GM12878 (cell line): ENCODE results near the gene CHRNE. TPM values are rescaled to one million over a fixed set of nuclear protein-coding genes. Genes with fewer than 3 reads are reported as not detected.

ENCODE experiments used
- BACH1 ChIP-seq: fragments of 450-650 bp; IDR thresholded peaks from 2 replicates; pipeline ENCODE4 v1.6.1; 2017; ENCODE audit warnings: mild to moderate bottlenecking, borderline replicate concordance
- CHD2 ChIP-seq: IDR thresholded peaks from 2 replicates; pipeline ENCODE4 v1.6.1; 2011; ENCODE audit warnings: low read depth, low read length, improper control_type of control experiment, borderline replicate concordance
- CREM ChIP-seq: IDR thresholded peaks from 2 replicates; pipeline ENCODE4 v1.6.1; 2014; ENCODE audit warnings: antibody characterized with exemption, low read depth
- EZH2 ChIP-seq: IDR thresholded peaks from 2 replicates; pipeline ENCODE4 v1.6.1; 2012; ENCODE audit warnings: low read depth, mild to moderate bottlenecking, control low read depth, inconsistent platforms, low read length, borderline replicate concordance; ENCODE audit not compliant: control insufficient read depth
- HDGF ChIP-seq: fragments of 450-650 bp; IDR thresholded peaks from 2 replicates; pipeline ENCODE4 v1.6.1; 2016; ENCODE audit warnings: antibody characterized with exemption
- NFIC ChIP-seq: IDR thresholded peaks from 2 replicates; pipeline ENCODE4 v1.6.1; 2012; ENCODE audit warnings: low read depth, mild to moderate bottlenecking, inconsistent platforms, low read length, moderate library complexity
- POLR2AphosphoS2 ChIP-seq: IDR thresholded peaks from 2 replicates; pipeline ENCODE4 v1.6.1; 2011; ENCODE audit warnings: low read depth, mild to moderate bottlenecking, low read length, improper control_type of control experiment, moderate library complexity
- POU2F2 ChIP-seq: IDR thresholded peaks from 3 replicates; pipeline ENCODE4 v1.6.1; 2011; ENCODE audit warnings: low read depth, mild to moderate bottlenecking, low read length, borderline replicate concordance
- RFX5 ChIP-seq: IDR thresholded peaks from 2 replicates; pipeline ENCODE4 v1.6.1; 2011; ENCODE audit warnings: low read depth, low read length, improper control_type of control experiment
- SP1 ChIP-seq: IDR thresholded peaks from one replicate; pipeline ENCODE4 v1.6.1; 2011; ENCODE audit warnings: low read depth, low read length
- TBL1XR1 ChIP-seq: IDR thresholded peaks from 2 replicates; pipeline ENCODE4 v1.6.1; 2012; ENCODE audit warnings: low read depth, low read length, improper control_type of control experiment
- WRNIP1 ChIP-seq: IDR thresholded peaks from 2 replicates; pipeline ENCODE4 v1.6.1; 2011; ENCODE audit warnings: low read depth, low read length, improper control_type of control experiment, borderline replicate concordance
- YBX1 ChIP-seq: fragments of 450-650 bp; IDR thresholded peaks from 2 replicates; pipeline ENCODE4 v1.6.1; 2016; ENCODE audit warnings: antibody characterized with exemption
- YY1 ChIP-seq: IDR thresholded peaks from 2 replicates; pipeline ENCODE4 v1.6.1; 2011; ENCODE audit warnings: low read depth, mild to moderate bottlenecking, low read length
- ZNF24 ChIP-seq: fragments of 450-650 bp; IDR thresholded peaks from 2 replicates; pipeline ENCODE4 v1.6.1; 2017; ENCODE audit warnings: antibody characterized with exemption, mild to moderate bottlenecking
- polyA plus RNA-seq, 11 experiments: library from polyadenylated mRNA; depleted of rRNA in 4 of 11; unstranded in 6 of 11; stranded (reverse) in 5 of 11; fragments of >200 nt; fragmentation: Nextera tagmentation in 4 of 11; fragmentation: Illumina TruSeq in 1 of 11; extraction: Ambion mirVana in 4 of 11; extraction: Trizol in 1 of 11; gene quantifications; 1 replicate in 1 of 11; 2 replicates in 10 of 11; pipeline versions ENCODE4 v1.2.1 to v1.2.3, GENCODE V29; 2011 to 2016; ENCODE audit warnings: inconsistent platforms in 2 of 11, missing spikeins in 2 of 11, low read depth in 1 of 11
- total RNA-seq, 4 experiments: library from RNA; depleted of rRNA in 3 of 4; stranded (reverse); fragments of >200 nt in 3 of 4; fragmentation: Illumina TruSeq in 1 of 4; extraction: Trizol in 1 of 4; gene quantifications; 2 replicates each; pipeline versions ENCODE4 v1.2.1 to v1.2.3, GENCODE V29; 2013 to 2021
- TF ChIP-seq, protein P1 (sequence below): IDR thresholded peaks from 2 replicates; pipeline ENCODE4 v1.6.1; 2011; ENCODE audit warnings: borderline replicate concordance, low read depth, mild to moderate bottlenecking, moderate library complexity, low read length; ENCODE audit not compliant: insufficient read depth, poor library complexity, severe bottlenecking
- TF ChIP-seq, protein P2 (sequence below): fragments of 450-650 bp; IDR thresholded peaks from 2 replicates; pipeline ENCODE4 v1.6.1; 2017; ENCODE audit warnings: borderline replicate concordance
- TF ChIP-seq, protein P3 (sequence below): IDR thresholded peaks from 2 replicates; pipeline ENCODE4 v1.6.1; 2012; ENCODE audit warnings: low read length, inconsistent platforms
- TF ChIP-seq, protein P4 (sequence below): fragments of 450-650 bp; IDR thresholded peaks from 2 replicates; pipeline ENCODE4 v1.6.1; 2014; ENCODE audit warnings: mild to moderate bottlenecking
- TF ChIP-seq, protein P5 (sequence below), 3 experiments: IDR thresholded peaks in 2 of 3; conservative IDR thresholded peaks in 1 of 3; 2 replicates each; pipeline ENCODE4 v1.5.1; 2011; ENCODE audit warnings: low read depth in 3 of 3, low read length in 3 of 3, mild to moderate bottlenecking in 3 of 3, control low read depth in 2 of 3, moderate library complexity in 2 of 3, inconsistent platforms in 1 of 3, mixed read lengths in 1 of 3; ENCODE audit not compliant: control insufficient read depth in 2 of 3, insufficient read depth in 1 of 3; ENCODE audit errors: extremely low read depth in 1 of 3

The CHRNE gene
- total and polyA plus RNA-seq, 10 of the 15 experiments (the other 5 are each of a cell fraction or from before 2014, with no cell fraction given): 0.05 to 0.11 (median 0.08) TPM; not detected in 6

DNA sequence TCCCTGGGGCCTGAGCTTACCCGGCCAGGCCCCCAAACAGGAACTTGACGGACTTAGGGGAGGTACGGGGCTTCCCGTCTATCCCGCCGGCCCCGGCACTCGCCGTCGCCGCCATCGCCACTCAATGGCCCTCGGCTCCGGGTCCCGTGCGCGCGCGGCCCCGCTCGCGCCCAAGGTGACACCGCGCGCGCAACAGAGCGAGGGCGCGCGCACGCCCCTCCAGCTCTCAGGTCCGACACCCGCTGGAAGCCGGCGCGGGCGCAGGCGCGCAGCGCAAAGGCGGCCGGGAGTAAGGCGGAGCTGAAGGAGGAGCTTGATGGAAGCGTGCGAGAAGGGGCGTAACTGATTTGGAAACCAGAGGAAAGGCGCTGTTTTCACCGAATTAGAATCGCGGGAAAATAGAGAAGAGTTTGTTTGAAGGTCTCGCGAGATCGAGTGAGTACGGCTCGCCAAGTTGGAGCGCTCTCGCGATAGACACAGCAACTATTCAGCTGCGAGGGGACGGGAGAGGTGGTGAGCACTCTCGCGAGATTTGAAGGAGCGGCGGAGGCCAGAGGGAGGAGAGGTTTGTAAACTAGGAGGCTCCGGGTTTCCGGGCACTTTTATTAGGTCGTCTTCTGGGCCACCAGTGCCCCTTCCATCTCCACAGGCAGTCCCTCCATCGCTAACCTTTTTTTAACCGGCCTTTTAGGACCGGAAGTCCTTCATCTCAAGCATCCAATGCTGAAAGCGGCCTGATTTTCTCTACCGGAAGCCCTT is 37.1 kb upstream of the CHRNE start, which contains the start of the genes RNF167 and SLC25A11 (continued):
- TF ChIP-seq POU2F2 (peak; percentile 62; the same call in 2 of the 3 replicates), RFX5 (no peak), YBX1 (no peak), CREM (no peak), CHD2 (peak; percentile 100), NFIC (no peak), SP1 (no peak), POLR2AphosphoS2 (peak; percentile 71; the same call in 1 of the 2 replicates), HDGF (peak; percentile 75; the same call in 1 of the 2 replicates), EZH2 (no peak), ZNF24 (peak; percentile 17; the same call in 1 of the 2 replicates), WRNIP1 (no peak), YY1 (peak; percentile 94), TBL1XR1 (no peak), BACH1 (peak; percentile 83; the same call in 1 of the 2 replicates)
- TF ChIP-seq, protein P1, sequence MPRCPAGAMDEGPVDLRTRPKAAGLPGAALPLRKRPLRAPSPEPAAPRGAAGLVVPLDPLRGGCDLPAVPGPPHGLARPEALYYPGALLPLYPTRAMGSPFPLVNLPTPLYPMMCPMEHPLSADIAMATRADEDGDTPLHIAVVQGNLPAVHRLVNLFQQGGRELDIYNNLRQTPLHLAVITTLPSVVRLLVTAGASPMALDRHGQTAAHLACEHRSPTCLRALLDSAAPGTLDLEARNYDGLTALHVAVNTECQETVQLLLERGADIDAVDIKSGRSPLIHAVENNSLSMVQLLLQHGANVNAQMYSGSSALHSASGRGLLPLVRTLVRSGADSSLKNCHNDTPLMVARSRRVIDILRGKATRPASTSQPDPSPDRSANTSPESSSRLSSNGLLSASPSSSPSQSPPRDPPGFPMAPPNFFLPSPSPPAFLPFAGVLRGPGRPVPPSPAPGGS: no peak
- TF ChIP-seq, protein P2, sequence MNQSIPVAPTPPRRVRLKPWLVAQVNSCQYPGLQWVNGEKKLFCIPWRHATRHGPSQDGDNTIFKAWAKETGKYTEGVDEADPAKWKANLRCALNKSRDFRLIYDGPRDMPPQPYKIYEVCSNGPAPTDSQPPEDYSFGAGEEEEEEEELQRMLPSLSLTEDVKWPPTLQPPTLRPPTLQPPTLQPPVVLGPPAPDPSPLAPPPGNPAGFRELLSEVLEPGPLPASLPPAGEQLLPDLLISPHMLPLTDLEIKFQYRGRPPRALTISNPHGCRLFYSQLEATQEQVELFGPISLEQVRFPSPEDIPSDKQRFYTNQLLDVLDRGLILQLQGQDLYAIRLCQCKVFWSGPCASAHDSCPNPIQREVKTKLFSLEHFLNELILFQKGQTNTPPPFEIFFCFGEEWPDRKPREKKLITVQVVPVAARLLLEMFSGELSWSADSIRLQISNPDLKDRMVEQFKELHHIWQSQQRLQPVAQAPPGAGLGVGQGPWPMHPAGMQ: peak; percentile 97
- TF ChIP-seq, protein P3, sequence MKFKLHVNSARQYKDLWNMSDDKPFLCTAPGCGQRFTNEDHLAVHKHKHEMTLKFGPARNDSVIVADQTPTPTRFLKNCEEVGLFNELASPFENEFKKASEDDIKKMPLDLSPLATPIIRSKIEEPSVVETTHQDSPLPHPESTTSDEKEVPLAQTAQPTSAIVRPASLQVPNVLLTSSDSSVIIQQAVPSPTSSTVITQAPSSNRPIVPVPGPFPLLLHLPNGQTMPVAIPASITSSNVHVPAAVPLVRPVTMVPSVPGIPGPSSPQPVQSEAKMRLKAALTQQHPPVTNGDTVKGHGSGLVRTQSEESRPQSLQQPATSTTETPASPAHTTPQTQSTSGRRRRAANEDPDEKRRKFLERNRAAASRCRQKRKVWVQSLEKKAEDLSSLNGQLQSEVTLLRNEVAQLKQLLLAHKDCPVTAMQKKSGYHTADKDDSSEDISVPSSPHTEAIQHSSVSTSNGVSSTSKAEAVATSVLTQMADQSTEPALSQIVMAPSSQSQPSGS: no peak
- TF ChIP-seq, protein P4, sequence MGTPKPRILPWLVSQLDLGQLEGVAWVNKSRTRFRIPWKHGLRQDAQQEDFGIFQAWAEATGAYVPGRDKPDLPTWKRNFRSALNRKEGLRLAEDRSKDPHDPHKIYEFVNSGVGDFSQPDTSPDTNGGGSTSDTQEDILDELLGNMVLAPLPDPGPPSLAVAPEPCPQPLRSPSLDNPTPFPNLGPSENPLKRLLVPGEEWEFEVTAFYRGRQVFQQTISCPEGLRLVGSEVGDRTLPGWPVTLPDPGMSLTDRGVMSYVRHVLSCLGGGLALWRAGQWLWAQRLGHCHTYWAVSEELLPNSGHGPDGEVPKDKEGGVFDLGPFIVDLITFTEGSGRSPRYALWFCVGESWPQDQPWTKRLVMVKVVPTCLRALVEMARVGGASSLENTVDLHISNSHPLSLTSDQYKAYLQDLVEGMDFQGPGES: no peak
- TF ChIP-seq, protein P5, sequence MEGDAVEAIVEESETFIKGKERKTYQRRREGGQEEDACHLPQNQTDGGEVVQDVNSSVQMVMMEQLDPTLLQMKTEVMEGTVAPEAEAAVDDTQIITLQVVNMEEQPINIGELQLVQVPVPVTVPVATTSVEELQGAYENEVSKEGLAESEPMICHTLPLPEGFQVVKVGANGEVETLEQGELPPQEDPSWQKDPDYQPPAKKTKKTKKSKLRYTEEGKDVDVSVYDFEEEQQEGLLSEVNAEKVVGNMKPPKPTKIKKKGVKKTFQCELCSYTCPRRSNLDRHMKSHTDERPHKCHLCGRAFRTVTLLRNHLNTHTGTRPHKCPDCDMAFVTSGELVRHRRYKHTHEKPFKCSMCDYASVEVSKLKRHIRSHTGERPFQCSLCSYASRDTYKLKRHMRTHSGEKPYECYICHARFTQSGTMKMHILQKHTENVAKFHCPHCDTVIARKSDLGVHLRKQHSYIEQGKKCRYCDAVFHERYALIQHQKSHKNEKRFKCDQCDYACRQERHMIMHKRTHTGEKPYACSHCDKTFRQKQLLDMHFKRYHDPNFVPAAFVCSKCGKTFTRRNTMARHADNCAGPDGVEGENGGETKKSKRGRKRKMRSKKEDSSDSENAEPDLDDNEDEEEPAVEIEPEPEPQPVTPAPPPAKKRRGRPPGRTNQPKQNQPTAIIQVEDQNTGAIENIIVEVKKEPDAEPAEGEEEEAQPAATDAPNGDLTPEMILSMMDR (IDR thresholded peaks at IDR 0.05 in 2 of 3, conservative IDR thresholded peaks at IDR 0.05 in 1 of 3; ENCODE audit: control insufficient read depth in 2 of 3, extremely low read depth in 1 of 3, insufficient read depth in 1 of 3, low read depth in 3 of 3, low read length in 3 of 3): no peak
